Vagina (tissue), 2 donors: ENCODE data around the gene APOBEC3F.

Experiments
- CTCF ChIP-seq, 3 experiments: fragments of 450-650 bp in 2 of 3; fragments of 200-600 bp in 1 of 3; sonication (generic) in 1 of 3; IDR thresholded peaks; one replicate each; pipeline ENCODE4 v1.5.1; 2017 to 2019; ENCODE audit warnings: antibody characterized with exemption in 3 of 3, mild to moderate bottlenecking in 2 of 3, moderate library complexity in 2 of 3
- POLR2A ChIP-seq, 2 donors: fragments of 450-650 bp; IDR thresholded peaks; one replicate each; pipeline ENCODE4 v1.6.1; 2017; ENCODE audit warnings: antibody characterized with exemption in 2 of 2, mild to moderate bottlenecking in 2 of 2, moderate library complexity in 2 of 2
- POLR2AphosphoS5 ChIP-seq, 2 donors: sonication (generic); formaldehyde crosslinking; IDR thresholded peaks; one replicate each; pipeline ENCODE4 v1.9.0; 2017; ENCODE audit warnings: antibody characterized with exemption in 2 of 2, mild to moderate bottlenecking in 2 of 2, low read depth in 1 of 2; ENCODE audit not compliant: insufficient read depth in 1 of 2

GRCh38 chr22:39092111-39092862, 51.6 kb downstream of the APOBEC3F start:
- TF ChIP-seq CTCF (IDR thresholded peaks at IDR 0.05) (no peak), POLR2A (IDR thresholded peaks at IDR 0.05) (no peak), POLR2AphosphoS5 (IDR thresholded peaks at IDR 0.05; ENCODE audit: insufficient read depth in 1 of 2, low read depth in 1 of 2) (no peak)
